H4 (cell line): ENCODE data around the gene ARSA. TPM values are rescaled to one million over a fixed set of nuclear protein-coding genes. Genes with fewer than 3 reads are reported as not detected.

Source experiments
- DNase-seq: peaks from one replicate; pipeline ENCODE4 v3.0.0-alpha.2; 2015; ENCODE audit warnings: low spot score
- total RNA-seq: library from RNA; depleted of rRNA; stranded (reverse); fragments of >200 nt; shearing (Covaris generic); gene quantifications from 2 replicates; pipeline ENCODE4 v1.2.3, GENCODE V29; 2014

Gene ARSA
- total RNA-seq, 1 experiment from 2014 or later = 9.3 TPM

- no peak for DNase-seq
Measured at GRCh38 chr22:50605002-50605612, 22.8 kb downstream of the ARSA start.

- no peak for DNase-seq
Measured at GRCh38 chr22:50604256-50605001, 23.5 kb downstream of the ARSA start.

GRCh38 chr22:50603511-50604255 lies 24.3 kb downstream of the ARSA start:
- DNase-seq = no peak

GRCh38 chr22:50602338-50602700 lies 25.6 kb downstream of the ARSA start:
- DNase-seq = no peak

GRCh38 chr22:50601669-50602337 lies 26.1 kb downstream of the ARSA start:
- DNase-seq = no peak

GRCh38 chr22:50600967-50601668 lies 26.8 kb downstream of the ARSA start:
- DNase-seq = no peak

- no peak for DNase-seq
Measured at GRCh38 chr22:50600538-50600937, 27.4 kb downstream of the ARSA start, which contains the start of gene MAPK8IP2. Gene MAPK8IP2 (plus strand): TSS chr22:50600793. CDS start chr22:50600819, 26 bp downstream.

- no peak for DNase-seq
Measured at GRCh38 chr22:50599816-50600455, 28.0 kb downstream of the ARSA start.

GRCh38 chr22:50597097-50597496 lies 30.9 kb downstream of the ARSA start:
- no peak for DNase-seq

GRCh38 chr22:50595189-50595588 lies 32.8 kb downstream of the ARSA start:
- DNase-seq = no peak

GRCh38 chr22:50587407-50587806 lies 40.5 kb downstream of the ARSA start:
- DNase-seq = no peak

- no peak for DNase-seq
Measured at GRCh38 chr22:50586416-50586815, 41.5 kb downstream of the ARSA start.

- no peak for DNase-seq
Measured at GRCh38 chr22:50585781-50586180, 42.2 kb downstream of the ARSA start.

GRCh38 chr22:50585238-50585637 lies 42.7 kb downstream of the ARSA start:
- DNase-seq = no peak

- no peak for DNase-seq
Measured at GRCh38 chr22:50584106-50585096, 43.6 kb downstream of the ARSA start.

- DNase-seq = no peak
Measured at GRCh38 chr22:50583294-50583861, 44.6 kb downstream of the ARSA start.

GRCh38 chr22:50582493-50583293 lies 45.3 kb downstream of the ARSA start, which contains the start of gene CHKB:
Gene CHKB (minus strand): TSS chr22:50582849. CDS start chr22:50582781, 68 bp downstream.
- DNase-seq = peak; percentile 94

- DNase-seq = no peak
Measured at GRCh38 chr22:50581950-50582492, 45.9 kb downstream of the ARSA start.
